Measurements from ENCODE around the gene PCSK6.

The PCSK6 gene

DNA sequence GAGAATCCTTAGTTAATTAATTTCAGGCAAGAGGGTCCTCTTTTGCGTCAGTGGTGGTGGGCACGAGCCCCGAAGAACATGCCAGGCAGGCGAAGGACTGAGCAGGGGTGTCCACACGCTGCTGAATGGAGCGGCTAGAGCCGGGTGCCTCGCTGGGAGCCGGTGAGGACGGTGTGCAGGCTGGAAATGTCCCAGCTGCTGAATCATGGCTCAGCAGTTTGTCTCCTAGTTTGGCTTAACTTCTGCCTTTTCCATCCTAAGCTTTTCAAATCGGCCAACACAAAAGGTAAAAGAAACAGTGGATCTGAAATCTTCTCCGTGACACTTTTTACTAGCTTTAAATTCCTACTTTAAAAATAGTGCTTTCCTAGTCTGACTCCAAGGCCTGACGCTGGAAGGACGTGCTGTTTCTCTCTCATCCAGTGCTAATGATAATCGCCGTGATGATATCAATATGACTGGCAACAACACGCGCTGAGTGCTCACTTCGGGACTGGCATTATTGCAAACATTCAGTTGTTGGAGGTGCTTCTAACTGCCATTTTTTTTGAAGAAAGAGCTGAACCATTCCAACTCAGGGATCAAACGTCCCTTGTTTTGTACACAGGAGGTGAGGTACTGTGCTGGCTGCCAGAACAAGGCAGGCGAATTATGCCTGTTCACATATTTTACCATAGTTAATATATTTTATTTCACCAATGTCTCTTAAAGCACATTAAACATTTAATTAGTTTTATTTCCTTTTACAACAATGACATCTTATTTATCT, 19.8 kb downstream of the PCSK6 start:
- no peaks in the 10 kb centered on the region for H3K36me3 ChIP-seq (ENCODE audit: low read length)
- TF ChIP-seq, protein P1, sequence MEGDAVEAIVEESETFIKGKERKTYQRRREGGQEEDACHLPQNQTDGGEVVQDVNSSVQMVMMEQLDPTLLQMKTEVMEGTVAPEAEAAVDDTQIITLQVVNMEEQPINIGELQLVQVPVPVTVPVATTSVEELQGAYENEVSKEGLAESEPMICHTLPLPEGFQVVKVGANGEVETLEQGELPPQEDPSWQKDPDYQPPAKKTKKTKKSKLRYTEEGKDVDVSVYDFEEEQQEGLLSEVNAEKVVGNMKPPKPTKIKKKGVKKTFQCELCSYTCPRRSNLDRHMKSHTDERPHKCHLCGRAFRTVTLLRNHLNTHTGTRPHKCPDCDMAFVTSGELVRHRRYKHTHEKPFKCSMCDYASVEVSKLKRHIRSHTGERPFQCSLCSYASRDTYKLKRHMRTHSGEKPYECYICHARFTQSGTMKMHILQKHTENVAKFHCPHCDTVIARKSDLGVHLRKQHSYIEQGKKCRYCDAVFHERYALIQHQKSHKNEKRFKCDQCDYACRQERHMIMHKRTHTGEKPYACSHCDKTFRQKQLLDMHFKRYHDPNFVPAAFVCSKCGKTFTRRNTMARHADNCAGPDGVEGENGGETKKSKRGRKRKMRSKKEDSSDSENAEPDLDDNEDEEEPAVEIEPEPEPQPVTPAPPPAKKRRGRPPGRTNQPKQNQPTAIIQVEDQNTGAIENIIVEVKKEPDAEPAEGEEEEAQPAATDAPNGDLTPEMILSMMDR (IDR thresholded peaks at IDR 0.05; ENCODE audit: insufficient read depth, low read length, poor library complexity, severe bottlenecking), result no peak
- no peak for TF ChIP-seq EZH2phosphoT487 (conservative IDR thresholded peaks at IDR 0.05; ENCODE audit: low read length)
- H3K9me3 ChIP-seq (ENCODE audit: insufficient read depth, low read length), result no peaks in the 10 kb centered on the region
- H2AFZ ChIP-seq (ENCODE audit: low read depth, low read length, severe bottlenecking), result no peak overlapping the region
- no peaks in the 10 kb centered on the region for H3K79me2 ChIP-seq (ENCODE audit: insufficient read depth, low read length)
- H3K4me2 ChIP-seq (ENCODE audit: low read depth, low read length, poor library complexity, severe bottlenecking), result no peak overlapping the region
- H3K9me2 ChIP-seq (replicated peaks; ENCODE audit: insufficient read depth, low read length), result no peaks in the 10 kb centered on the region
- H4K20me1 ChIP-seq (ENCODE audit: low read depth, low read length), result no peaks in the 10 kb centered on the region
- no peak overlapping the region for H3K27ac ChIP-seq (ENCODE audit: low read depth, low read length)
- no peaks in the 10 kb centered on the region for H3K27me3 ChIP-seq (ENCODE audit: low read length)
- H3F3A ChIP-seq (ENCODE audit: insufficient read depth), result no peaks in the 10 kb centered on the region
- no peak overlapping the region for H3K9ac ChIP-seq (ENCODE audit: low read length)
- H3K4me3 ChIP-seq (ENCODE audit: insufficient read depth, low read length, poor library complexity, severe bottlenecking), result no peak overlapping the region

DNA sequence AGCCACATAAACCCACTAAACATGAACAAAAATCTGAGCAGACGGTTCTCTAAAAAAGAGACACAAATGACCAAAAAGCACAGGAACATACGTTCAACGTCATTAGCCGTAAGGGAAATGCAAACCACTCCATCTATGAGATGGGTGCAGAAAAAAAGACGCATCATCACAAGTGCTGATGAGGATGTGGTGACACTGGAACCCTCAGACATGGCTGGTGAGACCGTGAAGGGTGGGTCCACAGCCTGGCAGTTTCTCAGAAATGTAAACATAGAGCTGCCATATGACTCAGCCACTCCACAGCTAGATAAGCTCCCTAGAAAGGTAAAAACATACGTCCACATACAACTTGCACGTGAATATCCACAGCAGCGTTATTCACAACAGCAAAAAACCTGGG, 23.3 kb downstream of the PCSK6 start:
- TF ChIP-seq, protein P1 (IDR thresholded peaks at IDR 0.05; ENCODE audit: insufficient read depth, low read length, poor library complexity, severe bottlenecking), result no peak
- TF ChIP-seq EZH2phosphoT487 (conservative IDR thresholded peaks at IDR 0.05; ENCODE audit: low read length), result no peak

DNA sequence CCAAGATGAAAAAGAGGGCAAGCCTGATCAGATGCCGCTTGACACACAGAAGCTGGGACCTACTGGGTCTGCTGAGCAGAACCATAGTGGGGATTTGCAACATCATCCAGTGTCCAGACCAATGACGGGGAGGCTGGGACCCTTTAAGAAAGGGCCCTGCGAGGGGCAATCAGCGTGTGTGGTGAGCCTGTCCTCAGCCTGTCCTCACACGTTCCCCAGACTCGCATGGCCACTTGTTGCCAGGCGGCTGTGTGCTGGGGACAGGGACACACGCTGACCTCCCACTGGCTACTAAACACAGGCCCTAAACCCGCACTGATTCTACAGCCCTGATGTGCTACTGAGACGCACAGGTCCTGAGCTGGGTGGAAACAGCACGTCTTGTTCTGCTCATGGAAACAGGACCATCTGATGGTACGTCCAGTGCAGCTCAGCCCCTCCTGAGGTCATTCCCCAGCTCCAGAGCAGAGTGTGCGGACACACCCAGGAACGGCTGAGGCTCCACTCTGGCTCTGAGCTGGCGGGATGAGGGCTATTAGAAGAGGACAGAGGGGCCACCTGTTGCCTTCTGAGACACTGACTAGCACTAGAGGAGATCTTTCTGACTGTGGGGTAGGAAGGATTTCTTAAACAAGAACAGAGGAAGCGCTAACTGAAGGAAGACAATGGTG, 24.4 kb downstream of the PCSK6 start:
- no peak overlapping the region for H3K27ac ChIP-seq (ENCODE audit: low read depth, low read length)
- H3K27me3 ChIP-seq (ENCODE audit: low read length), result 0 out of 2 replicates have a peak, but pooled peaks cover 3% of the 10 kb centered on the region
- H3K9me3 ChIP-seq (ENCODE audit: insufficient read depth, low read length), result no peaks in the 10 kb centered on the region
- H4K20me1 ChIP-seq (ENCODE audit: low read depth, low read length), result no peaks in the 10 kb centered on the region
- H3K36me3 ChIP-seq (ENCODE audit: low read length), result no peaks in the 10 kb centered on the region
- no peaks in the 10 kb centered on the region for H3K9me2 ChIP-seq (replicated peaks; ENCODE audit: insufficient read depth, low read length)
- no peak overlapping the region for H3K9ac ChIP-seq (ENCODE audit: low read length)
- no peak overlapping the region for H3K4me2 ChIP-seq (ENCODE audit: low read depth, low read length, poor library complexity, severe bottlenecking)
- H3F3A ChIP-seq (ENCODE audit: insufficient read depth), result no peaks in the 10 kb centered on the region
- no peak overlapping the region for H2AFZ ChIP-seq (ENCODE audit: low read depth, low read length, severe bottlenecking)
- H3K79me2 ChIP-seq (ENCODE audit: insufficient read depth, low read length), result no peaks in the 10 kb centered on the region
- TF ChIP-seq, protein P1 (IDR thresholded peaks at IDR 0.05; ENCODE audit: insufficient read depth, low read length, poor library complexity, severe bottlenecking), result no peak
- no peak for TF ChIP-seq EZH2phosphoT487 (conservative IDR thresholded peaks at IDR 0.05; ENCODE audit: low read length)
- no peak overlapping the region for H3K4me3 ChIP-seq (ENCODE audit: insufficient read depth, low read length, poor library complexity, severe bottlenecking)

More for the DNA sequence above, 23.3 kb downstream of the PCSK6 start:
- no peaks in the 10 kb centered on the region for H4K20me1 ChIP-seq (ENCODE audit: low read depth, low read length)
- H3K27me3 ChIP-seq (ENCODE audit: low read length), result 0 out of 2 replicates have a peak, but pooled peaks cover 3% of the 10 kb centered on the region
- H3K9me3 ChIP-seq (ENCODE audit: insufficient read depth, low read length), result no peaks in the 10 kb centered on the region
- no peak overlapping the region for H3K27ac ChIP-seq (ENCODE audit: low read depth, low read length)
- no peaks in the 10 kb centered on the region for H3F3A ChIP-seq (ENCODE audit: insufficient read depth)
- H2AFZ ChIP-seq (ENCODE audit: low read depth, low read length, severe bottlenecking), result no peak overlapping the region
- H3K4me2 ChIP-seq (ENCODE audit: low read depth, low read length, poor library complexity, severe bottlenecking), result no peak overlapping the region
- no peak overlapping the region for H3K4me3 ChIP-seq (ENCODE audit: insufficient read depth, low read length, poor library complexity, severe bottlenecking)
- no peaks in the 10 kb centered on the region for H3K36me3 ChIP-seq (ENCODE audit: low read length)
- no peak overlapping the region for H3K9ac ChIP-seq (ENCODE audit: low read length)
- no peaks in the 10 kb centered on the region for H3K9me2 ChIP-seq (replicated peaks; ENCODE audit: insufficient read depth, low read length)
- H3K79me2 ChIP-seq (ENCODE audit: insufficient read depth, low read length), result no peaks in the 10 kb centered on the region
